Peyer's patch (tissue), 4 donors: Measurements from ENCODE around the gene AGAP1.

ENCODE experiments used
- POLR2A ChIP-seq, 2 donors: fragments of 450-650 bp; IDR thresholded peaks; one replicate each; pipeline ENCODE4 v1.5.1; 2017; ENCODE audit warnings: antibody characterized with exemption in 2 of 2, mild to moderate bottlenecking in 2 of 2, moderate library complexity in 2 of 2
- TF ChIP-seq, protein P1 (sequence below), 6 experiments: fragments of 450-650 bp in 4 of 6; fragments of 200-600 bp in 2 of 6; sonication (generic) in 1 of 6; IDR thresholded peaks; one replicate each; pipeline ENCODE4 v1.5.1; 2017 to 2019; ENCODE audit warnings: antibody characterized with exemption in 6 of 6, mild to moderate bottlenecking in 3 of 6, moderate library complexity in 1 of 6

DNA sequence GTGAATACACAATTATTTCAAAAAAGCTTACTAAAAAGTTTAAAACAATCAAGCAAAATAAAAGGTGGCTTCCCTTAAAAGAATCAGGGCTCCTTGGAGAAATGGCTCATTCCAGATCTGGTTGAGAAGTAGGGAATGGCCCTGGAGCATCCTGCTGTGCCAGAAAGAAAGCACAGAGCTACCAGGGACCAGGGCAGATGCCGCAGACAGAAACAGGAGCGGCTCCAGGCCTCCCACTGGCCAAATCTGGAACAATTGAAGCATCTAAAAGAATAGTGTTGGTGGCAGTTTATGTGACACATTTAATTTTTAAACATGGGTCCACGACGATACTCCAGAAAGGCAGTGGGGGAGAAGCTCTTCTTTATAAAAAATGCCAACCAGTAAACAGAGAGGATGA, 598.9 kb downstream of the AGAP1 start:
- TF ChIP-seq, protein P1, sequence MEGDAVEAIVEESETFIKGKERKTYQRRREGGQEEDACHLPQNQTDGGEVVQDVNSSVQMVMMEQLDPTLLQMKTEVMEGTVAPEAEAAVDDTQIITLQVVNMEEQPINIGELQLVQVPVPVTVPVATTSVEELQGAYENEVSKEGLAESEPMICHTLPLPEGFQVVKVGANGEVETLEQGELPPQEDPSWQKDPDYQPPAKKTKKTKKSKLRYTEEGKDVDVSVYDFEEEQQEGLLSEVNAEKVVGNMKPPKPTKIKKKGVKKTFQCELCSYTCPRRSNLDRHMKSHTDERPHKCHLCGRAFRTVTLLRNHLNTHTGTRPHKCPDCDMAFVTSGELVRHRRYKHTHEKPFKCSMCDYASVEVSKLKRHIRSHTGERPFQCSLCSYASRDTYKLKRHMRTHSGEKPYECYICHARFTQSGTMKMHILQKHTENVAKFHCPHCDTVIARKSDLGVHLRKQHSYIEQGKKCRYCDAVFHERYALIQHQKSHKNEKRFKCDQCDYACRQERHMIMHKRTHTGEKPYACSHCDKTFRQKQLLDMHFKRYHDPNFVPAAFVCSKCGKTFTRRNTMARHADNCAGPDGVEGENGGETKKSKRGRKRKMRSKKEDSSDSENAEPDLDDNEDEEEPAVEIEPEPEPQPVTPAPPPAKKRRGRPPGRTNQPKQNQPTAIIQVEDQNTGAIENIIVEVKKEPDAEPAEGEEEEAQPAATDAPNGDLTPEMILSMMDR (IDR thresholded peaks at IDR 0.05): no peak
- no peak for TF ChIP-seq POLR2A (IDR thresholded peaks at IDR 0.05)
